Small intestine (tissue), 7 donors: Measurements from ENCODE around the gene UBE3B. TPM values are rescaled to one million over a fixed set of nuclear protein-coding genes. Genes with fewer than 3 reads are reported as not detected.
A peak's percentile ranks its signal among the peaks of the same experiment; 100 is the strongest.

ENCODE experiments used
- DNase-seq, 2 donors: peaks; one replicate each; pipeline versions ENCODE4 v3.0.0 to v3.0.0-alpha.2; 2013
- FAIRE-seq: peaks from 2 replicates; lab custom pipeline; 2012; peaks lifted over from hg19 to GRCh38; lab: Jason Lieb, UNC
- H3K27ac ChIP-seq, 3 donors: one replicate each; pipeline ENCODE4 v1.5.1; 2013; ENCODE audit warnings: low read length in 2 of 3, mild to moderate bottlenecking in 2 of 3, control low read depth in 1 of 3, inconsistent platforms in 1 of 3, low read depth in 1 of 3, moderate library complexity in 1 of 3
- H3K27me3 ChIP-seq, 3 donors: one replicate each; pipeline ENCODE4 v1.6.1; 2013; ENCODE audit warnings: low read length in 3 of 3, inconsistent platforms in 1 of 3; ENCODE audit not compliant: control insufficient read depth in 3 of 3, insufficient read depth in 3 of 3
- H3K36me3 ChIP-seq, 3 donors: one replicate each; pipeline ENCODE4 v1.6.1; 2013; ENCODE audit warnings: low read length in 3 of 3, inconsistent platforms in 1 of 3, low read depth in 1 of 3, mild to moderate bottlenecking in 1 of 3, moderate library complexity in 1 of 3; ENCODE audit not compliant: control insufficient read depth in 3 of 3, insufficient read depth in 2 of 3
- H3K4me1 ChIP-seq, 3 donors: one replicate each; pipeline ENCODE4 v1.6.1; 2013; ENCODE audit warnings: low read length in 2 of 3, inconsistent platforms in 1 of 3, low read depth in 1 of 3, mild to moderate bottlenecking in 1 of 3, moderate library complexity in 1 of 3; ENCODE audit not compliant: control insufficient read depth in 3 of 3, insufficient read depth in 2 of 3
- H3K4me3 ChIP-seq, 3 donors: one replicate each; pipeline ENCODE4 v1.5.1; 2013; ENCODE audit warnings: low read length in 3 of 3, control low read depth in 1 of 3, inconsistent platforms in 1 of 3, low read depth in 1 of 3, mild to moderate bottlenecking in 1 of 3, moderate library complexity in 1 of 3
- H3K9me3 ChIP-seq, 2 donors: one replicate each; pipeline ENCODE4 v1.6.1; 2013; ENCODE audit warnings: low read depth in 1 of 2, low read length in 1 of 2; ENCODE audit not compliant: control insufficient read depth in 2 of 2, insufficient read depth in 1 of 2
- WGBS, 3 donors: extraction: QIAGEN DNeasy Blood & Tissue Kit; methylation state at CpG; one replicate each; pipeline ENCODE4 v1.1.7; 2013; 5-methylcytosine and 5-hydroxymethylcytosine counted together
- polyA plus RNA-seq, 4 donors: library from polyadenylated mRNA; stranded (reverse) in 3 of 4; unstranded in 1 of 4; fragments of 200-250 nt in 3 of 4; fragments of 120-200 nt in 1 of 4; gene quantifications; one replicate each; pipeline versions ENCODE4 v1.2.1 to v1.2.3, GENCODE V29; 2013
- donor health status: healthy with polysubstance abuse.
- donor health status: control.
- donor health status: control.
- donor health status: Bipolar disorder and iron deficiency.
- donor health status: healthy.

Gene UBE3B
- polyA plus RNA-seq, 4 donors, result 13.0 to 33.2 (median 13.3) TPM

DNA sequence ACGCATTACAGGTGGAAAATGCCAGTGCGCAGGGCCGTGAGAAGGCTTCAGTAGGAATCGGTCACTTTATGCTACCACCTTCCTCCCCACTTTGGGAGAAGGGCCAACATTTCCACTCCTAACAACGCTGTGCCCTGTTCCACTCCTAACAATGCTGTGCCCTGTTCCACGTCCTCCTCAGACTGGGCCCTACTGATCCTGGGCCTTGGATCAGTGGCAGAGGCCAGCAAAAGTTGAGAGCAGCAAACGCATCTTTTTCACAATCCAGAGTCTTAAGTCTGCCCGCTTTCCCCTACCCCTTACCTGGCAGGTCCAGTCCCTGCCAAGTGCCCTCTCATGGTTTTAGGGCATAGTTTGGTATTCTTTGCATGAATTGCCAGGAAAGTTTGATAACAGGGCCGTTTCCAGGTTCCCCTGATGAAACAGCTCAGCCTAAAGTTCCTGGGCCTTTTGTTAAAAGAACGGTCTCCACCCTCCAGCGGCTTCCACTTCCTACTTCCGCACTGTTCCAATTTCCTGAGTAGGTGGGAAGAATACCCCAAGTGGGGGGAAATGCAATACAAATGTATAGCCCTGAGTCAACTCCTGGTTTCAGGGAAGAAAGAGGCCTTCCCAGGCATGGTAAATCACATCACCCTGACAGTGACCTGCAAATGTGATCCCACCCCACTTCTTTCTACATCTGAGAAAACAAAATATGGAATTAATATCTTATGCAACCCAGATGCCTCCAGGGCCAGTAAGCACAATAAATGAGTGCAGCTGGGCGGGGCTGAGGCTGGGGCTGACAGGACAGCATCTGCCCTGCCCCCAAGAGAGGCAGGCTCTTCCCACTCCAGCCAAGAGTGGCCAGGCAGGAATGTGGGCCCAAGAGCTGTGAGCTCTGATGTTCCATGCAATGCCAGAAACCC, 15.3 kb upstream of the UBE3B start:
- no peak for FAIRE-seq
- no peaks in the 10 kb centered on the region for H3K27me3 ChIP-seq
- H3K9me3 ChIP-seq, result no peaks in the 10 kb centered on the region
- H3K36me3 ChIP-seq, result peaks cover 5 to 47% (median 13%) of the 10 kb centered on the region in 3 donors
- H3K27ac ChIP-seq, result peak overlapping the region in 2 of 3 donors; percentile 83 to 91
- peak; percentile 15 to 45 for DNase-seq
- H3K4me1 ChIP-seq, result peaks cover 0 to 32% (median 19%) of the 10 kb centered on the region in 3 donors
- H3K4me3 ChIP-seq, result no peak overlapping the region
- WGBS, 3 donors, result 66 to 81% (median 79%) methylated on average over 13 of the region's 13 CpGs

DNA sequence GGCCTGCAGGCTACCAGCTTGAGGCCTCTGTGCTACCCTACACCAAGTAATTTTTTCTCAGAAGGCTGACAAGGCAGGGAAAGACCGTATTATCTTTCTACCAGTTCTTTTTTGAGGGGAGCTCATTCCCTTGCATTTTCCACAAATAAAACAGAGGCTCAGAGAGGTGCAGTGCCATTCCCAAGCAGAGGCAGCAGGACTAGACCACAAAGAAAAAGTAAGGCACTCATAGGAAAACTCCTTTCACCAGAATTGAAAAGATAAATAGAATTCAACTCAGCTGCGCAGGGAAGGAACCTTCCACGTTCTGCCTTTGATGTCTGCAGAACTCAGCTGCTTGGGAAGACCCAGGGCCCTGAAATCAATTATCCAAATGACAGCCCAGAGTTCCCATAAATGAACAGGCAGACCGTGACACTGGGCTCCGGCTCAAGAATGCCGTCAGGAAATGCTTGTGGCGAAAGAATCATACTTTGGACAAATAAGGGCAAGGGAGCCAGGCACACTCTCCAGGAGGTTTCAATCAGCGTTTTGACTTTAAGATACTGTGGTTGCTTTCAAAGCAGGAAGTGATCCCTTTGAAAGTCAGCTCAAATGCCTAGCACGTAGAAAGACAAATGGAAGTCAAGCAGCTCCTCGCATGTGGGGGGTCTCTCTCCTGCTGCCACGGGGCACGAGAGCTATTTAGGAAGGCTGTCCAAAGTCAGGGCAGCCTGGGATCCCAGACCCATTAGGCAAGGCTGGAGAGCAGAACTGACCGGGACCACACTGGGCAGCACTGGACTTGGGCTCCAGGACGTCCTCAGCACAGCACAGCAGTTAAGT, 14.4 kb upstream of the UBE3B start:
- peak; percentile 13 to 58 for DNase-seq
- Histone ChIP-seq H3K27me3 (no peaks in the 10 kb centered on the region), H3K9me3 (no peaks in the 10 kb centered on the region), H3K4me1 (peaks cover 0 to 32% (median 13%) of the 10 kb centered on the region in 3 donors), H3K36me3 (peaks cover 2 to 53% (median 10%) of the 10 kb centered on the region in 3 donors), H3K4me3 (no peak overlapping the region), H3K27ac (peak overlapping the region; percentile 26 to 91 (median 83))
- 38 to 75% (median 68%) methylated on average over 14 of the region's 14 CpGs for WGBS, 3 donors
- no peak for FAIRE-seq

DNA sequence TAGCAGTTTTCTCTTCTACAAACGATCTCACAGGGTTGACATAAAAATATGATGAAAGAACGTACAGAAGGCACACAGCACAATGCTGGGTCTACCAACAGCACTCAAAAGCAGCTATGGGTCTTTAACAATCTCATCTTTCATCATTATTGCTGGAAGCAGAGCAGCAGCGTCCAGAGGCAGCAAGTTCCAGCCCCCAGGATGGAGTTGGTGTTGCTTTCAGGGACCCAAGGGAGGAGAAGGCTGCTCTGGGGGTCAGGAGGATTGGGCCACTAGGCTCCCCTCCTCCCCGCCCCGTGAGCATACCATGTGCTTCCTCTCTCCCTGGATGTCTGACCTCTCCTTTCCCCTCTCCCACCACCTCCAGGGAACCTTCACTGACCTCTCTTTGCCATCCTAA, 13.7 kb upstream of the UBE3B start:
- whole genome bisulfite sequencing, 3 donors, result 53 to 91% (median 87%) methylated on average over 5 of the region's 5 CpGs

DNA sequence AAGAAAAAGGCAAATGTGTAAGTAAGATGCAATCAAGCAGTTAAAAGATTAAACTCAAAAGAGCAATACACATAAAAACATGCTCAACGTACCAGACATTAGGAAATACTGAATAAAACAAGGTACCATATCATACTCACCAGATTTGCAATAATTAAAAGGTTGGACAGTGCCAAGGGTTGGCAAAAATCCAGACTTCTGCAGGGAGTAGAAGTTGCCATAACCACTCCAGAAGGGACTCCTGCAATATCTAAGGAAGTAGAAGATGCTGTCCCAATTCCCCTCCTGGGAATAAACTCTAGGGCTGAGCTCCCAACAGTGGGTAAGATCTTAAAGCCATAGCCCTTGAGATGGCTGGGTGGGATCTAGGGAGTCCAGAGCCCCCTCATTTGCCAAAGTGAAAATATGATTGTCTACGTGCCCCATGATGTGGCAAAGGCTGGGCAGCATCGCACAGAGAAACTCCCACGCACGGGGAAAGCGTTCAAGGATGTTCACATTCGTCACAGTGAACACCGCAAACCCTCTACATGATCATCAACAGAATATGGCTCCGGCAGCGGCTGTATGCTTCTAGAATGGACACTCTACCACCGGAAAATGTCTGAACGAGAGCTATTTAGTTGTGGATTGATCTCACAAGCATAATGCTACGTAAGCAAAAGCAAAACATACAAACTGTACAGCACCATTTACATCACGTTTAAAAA, 12.6 kb upstream of the UBE3B start:
- Histone ChIP-seq H3K4me3 (no peak overlapping the region), H3K9me3 (no peaks in the 10 kb centered on the region), H3K27ac (peak overlapping the region in 2 of 3 donors; percentile 48 to 91), H3K36me3 (peaks cover 2 to 63% (median 10%) of the 10 kb centered on the region in 3 donors), H3K27me3 (no peaks in the 10 kb centered on the region), H3K4me1 (peaks cover 0 to 32% (median 13%) of the 10 kb centered on the region in 3 donors)
- no peak for DNase-seq
- FAIRE-seq, result no peak
- 88 to 92% (median 91%) methylated on average over 14 of the region's 14 CpGs for WGBS, 3 donors

More for the DNA sequence above, 13.7 kb upstream of the UBE3B start:
- peaks cover 2 to 53% (median 10%) of the 10 kb centered on the region in 3 donors for H3K36me3 ChIP-seq
- FAIRE-seq (no peak), DNase-seq (no peak)
- H3K4me3 ChIP-seq, result no peak overlapping the region
- H3K4me1 ChIP-seq, result peaks cover 0 to 32% (median 13%) of the 10 kb centered on the region in 3 donors
- H3K27ac ChIP-seq, result peak overlapping the region; percentile 26 to 91 (median 83)
- no peaks in the 10 kb centered on the region for H3K27me3 ChIP-seq
- no peaks in the 10 kb centered on the region for H3K9me3 ChIP-seq

GRCh38 chr12:109466305-109466704, 11.1 kb upstream of the UBE3B start:
- Histone ChIP-seq H3K27me3 (no peaks in the 10 kb centered on the region), H3K36me3 (peaks cover 4 to 56% (median 5%) of the 10 kb centered on the region in 3 donors), H3K4me3 (no peak overlapping the region), H3K4me1 (peaks cover 0 to 25% (median 9%) of the 10 kb centered on the region in 3 donors), H3K27ac (peak overlapping the region in 1 of 3 donors; percentile 45), H3K9me3 (no peaks in the 10 kb centered on the region)
- FAIRE-seq, result no peak
- WGBS, 3 donors, result 80 to 100% (median 93%) methylated on average over 2 of the region's 2 CpGs
- DNase-seq, result no peak

- Histone ChIP-seq H3K27ac (peak overlapping the region in 1 of 3 donors; percentile 45), H3K36me3 (peaks cover 4 to 55% (median 5%) of the 10 kb centered on the region in 3 donors), H3K9me3 (no peaks in the 10 kb centered on the region), H3K4me3 (no peak overlapping the region), H3K27me3 (no peaks in the 10 kb centered on the region), H3K4me1 (peaks cover 0 to 20% (median 4%) of the 10 kb centered on the region in 3 donors)
- 61 to 92% (median 89%) methylated on average over 3 of the region's 3 CpGs for WGBS, 3 donors
- no peak for DNase-seq
- no peak for FAIRE-seq
These were observed 10.6 kb upstream of the UBE3B start for GRCh38 chr12:109466821-109467220.

GRCh38 chr12:109467978-109468676, 9.3 kb upstream of the UBE3B start:
- Histone ChIP-seq H3K4me3 (no peak overlapping the region), H3K36me3 (peaks cover 4 to 54% (median 5%) of the 10 kb centered on the region in 3 donors), H3K27ac (peak overlapping the region in 2 of 3 donors; percentile 22 to 59), H3K4me1 (peaks cover 0 to 8% (median 4%) of the 10 kb centered on the region in 3 donors), H3K27me3 (no peaks in the 10 kb centered on the region), H3K9me3 (no peaks in the 10 kb centered on the region)
- WGBS, 3 donors, result 63 to 85% (median 74%) methylated on average over 7 of the region's 8 CpGs
- no peak for FAIRE-seq
- no peak for DNase-seq
